ENCODE results near the gene TASOR2. TPM values are rescaled to one million over a fixed set of nuclear protein-coding genes. Genes with fewer than 3 reads are reported as not detected.

The TASOR2 gene
- total and polyA plus RNA-seq, 12 donors = 7.0 to 45.6 (median 32.2) TPM

DNA sequence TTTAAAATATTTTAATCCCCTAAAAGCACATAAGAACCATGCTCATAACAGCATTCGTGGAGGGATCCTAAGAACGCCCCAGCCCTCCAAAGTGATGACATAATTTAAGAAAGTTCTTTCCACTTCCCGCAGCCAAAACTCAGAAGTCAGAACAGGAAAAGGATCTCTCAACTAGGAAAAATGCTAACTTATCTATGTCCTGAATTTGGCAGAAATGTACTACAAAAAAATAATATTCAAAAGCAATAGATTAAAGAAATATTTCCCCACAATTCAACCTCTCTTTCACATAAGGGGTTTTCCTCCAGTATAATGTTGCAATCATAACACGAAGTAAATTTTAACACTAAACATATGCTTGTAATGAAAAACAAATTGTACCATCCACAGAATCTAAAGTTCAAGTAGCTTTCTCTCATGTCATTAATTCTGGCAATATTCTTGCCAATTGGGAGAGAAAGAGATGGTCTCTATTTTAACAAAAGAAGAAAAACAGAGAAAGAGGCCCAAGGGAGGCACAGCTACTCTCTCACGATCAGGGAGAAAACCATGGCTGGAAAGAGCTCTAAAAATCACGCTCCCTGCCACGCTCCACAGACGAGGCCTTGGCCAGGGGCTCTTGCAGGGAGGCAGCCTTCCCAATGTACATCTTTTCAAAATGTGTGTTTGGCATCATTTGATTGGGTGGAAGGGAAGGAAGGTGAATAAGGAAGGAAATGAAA lies 41.1 kb upstream of the TASOR2 start:
- Histone ChIP-seq H3K27me3 (no peaks in the 10 kb centered on the region), H3K9me3 (no peaks in the 10 kb centered on the region), H3K4me3 (no peak overlapping the region), H3K27ac (peak overlapping the region in 9 of 10 donors; percentile 37 to 87 (median 81)), H3K4me1 (peaks cover 15 to 51% (median 33%) of the 10 kb centered on the region in 9 donors), H3K36me3 (peaks cover 0 to 63% (median 31%) of the 10 kb centered on the region in 9 donors)
- no peak for TF ChIP-seq CTCF (IDR thresholded peaks at IDR 0.05)
- DNase-seq (no peak), ATAC-seq (peak in 2 of 8 donors; percentile 36 to 54)
- 53 to 62% methylated on average over 8 of the region's 8 CpGs for WGBS, 2 donors
- intact Hi-C loops (cut with DNase I) = no loop called here

- H3K36me3 ChIP-seq = peaks cover 0 to 61% (median 20%) of the 10 kb centered on the region in 9 donors
- WGBS, 2 donors = 85 to 91% methylated on average over 6 of the region's 6 CpGs
- intact Hi-C loops (cut with DNase I) = loop anchor here in 1 of 10 donors (5.0 kb wide), 1 partner anchor 37 kb away; the partner anchor contains the start of gene TASOR2
- TF ChIP-seq CTCF (IDR thresholded peaks at IDR 0.05) = no peak
- ATAC-seq = no peak
- peak overlapping the region; percentile 62 to 87 (median 79) for H3K27ac ChIP-seq
- no peaks in the 10 kb centered on the region for H3K9me3 ChIP-seq
- no peak overlapping the region for H3K4me3 ChIP-seq
- DNase-seq = no peak
- peaks cover 15 to 51% (median 33%) of the 10 kb centered on the region in 9 donors for H3K4me1 ChIP-seq
- H3K27me3 ChIP-seq = no peaks in the 10 kb centered on the region
Measured at GRCh38 chr10:5644930-5645329, 39.7 kb upstream of the TASOR2 start.

DNA sequence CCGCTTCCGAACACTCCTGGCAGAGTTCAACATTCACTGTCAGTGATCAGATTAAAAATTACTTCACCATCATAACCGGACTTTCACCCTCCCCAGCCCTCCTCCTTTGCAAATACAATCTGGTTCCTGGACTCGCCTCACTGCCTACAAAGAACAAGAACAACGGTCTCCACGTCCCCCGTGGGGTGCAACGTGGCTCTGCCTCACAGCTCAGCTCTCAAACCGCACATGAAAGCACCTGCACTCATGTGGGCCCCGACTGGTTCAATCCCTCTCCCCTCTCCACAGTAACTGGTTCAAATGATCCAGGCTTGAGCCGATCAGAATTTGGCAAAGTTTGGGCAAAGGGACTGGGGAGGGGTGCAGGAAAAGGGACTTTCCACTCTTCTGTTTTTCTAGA lies 39.3 kb upstream of the TASOR2 start:
- H3K36me3 ChIP-seq = peaks cover 0 to 61% (median 15%) of the 10 kb centered on the region in 9 donors
- TF ChIP-seq CTCF (IDR thresholded peaks at IDR 0.05) = no peak
- DNase-seq (peak in 1 of 2 donors; percentile 54), ATAC-seq (peak; percentile 35 to 79 (median 60))
- no peaks in the 10 kb centered on the region for H3K27me3 ChIP-seq
- H3K9me3 ChIP-seq = no peaks in the 10 kb centered on the region
- no peak overlapping the region for H3K4me3 ChIP-seq
- peaks cover 15 to 51% (median 33%) of the 10 kb centered on the region in 9 donors for H3K4me1 ChIP-seq
- intact Hi-C loops (cut with DNase I) = loop anchor here in 1 of 10 donors (5.0 kb wide), 1 partner anchor 37 kb away; the partner anchor contains the start of gene TASOR2
- WGBS, 2 donors = 49 to 55% methylated on average over 11 of the region's 11 CpGs
- peak overlapping the region; percentile 62 to 87 (median 79) for H3K27ac ChIP-seq

DNA sequence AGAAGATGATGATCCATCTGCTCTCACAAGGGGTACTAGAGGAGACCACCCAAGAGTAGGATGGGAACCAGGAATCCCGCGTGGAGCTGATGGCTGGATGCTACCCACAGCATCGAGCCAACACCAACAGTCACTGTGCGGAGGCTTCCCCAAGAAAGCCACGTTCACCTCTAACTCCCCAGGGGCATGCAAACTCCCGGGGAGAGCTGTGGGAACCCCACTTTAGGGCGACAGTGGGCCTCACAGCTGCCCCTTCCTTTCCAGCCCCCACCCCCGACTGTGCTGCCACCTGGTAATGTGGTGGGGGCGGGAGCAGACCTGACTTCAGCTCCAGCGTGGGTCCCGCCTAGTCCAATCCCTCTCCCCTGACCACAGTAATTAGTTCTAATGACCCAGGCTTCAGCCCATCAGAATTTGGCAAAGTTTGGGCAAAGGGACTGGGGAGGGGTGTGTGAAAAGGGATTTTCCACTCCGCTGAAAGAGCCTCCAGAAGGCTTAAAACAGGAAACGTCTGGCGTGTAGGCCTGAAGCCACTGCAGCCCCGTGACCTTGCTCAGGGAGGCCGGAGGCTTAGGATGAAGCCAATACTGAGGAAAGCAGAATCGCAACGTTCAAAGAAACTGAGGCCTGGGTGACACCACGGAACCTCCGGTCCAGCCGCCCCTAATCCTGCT lies 38.6 kb upstream of the TASOR2 start:
- no peaks in the 10 kb centered on the region for H3K27me3 ChIP-seq
- ATAC-seq = peak; percentile 48 to 90 (median 76)
- 58 to 63% methylated on average over 21 of the region's 21 CpGs for WGBS, 2 donors
- H3K4me1 ChIP-seq = peaks cover 13 to 51% (median 33%) of the 10 kb centered on the region in 9 donors
- H3K4me3 ChIP-seq = no peak overlapping the region
- H3K36me3 ChIP-seq = peaks cover 0 to 61% (median 11%) of the 10 kb centered on the region in 9 donors
- intact Hi-C loops (cut with DNase I) = loop anchor here in 1 of 10 donors (5.0 kb wide), 1 partner anchor 36 kb away; the partner anchor contains the start of gene TASOR2
- TF ChIP-seq CTCF (IDR thresholded peaks at IDR 0.05) = no peak
- H3K27ac ChIP-seq = peak overlapping the region; percentile 40 to 87 (median 79)
- no peaks in the 10 kb centered on the region for H3K9me3 ChIP-seq
- peak in 1 of 2 donors; percentile 57 for DNase-seq

All from heart right ventricle (tissue), 16 donors.